AG09319 (cell line): ENCODE measurements around the gene CDH4.

Experiments used
- DNase-seq: peaks from one replicate; pipeline ENCODE4 v3.0.0-alpha.2; 2010; ENCODE audit warnings: low read depth; ENCODE audit errors: extremely low read depth
- TF ChIP-seq, protein P1 (sequence below): IDR thresholded peaks from 2 replicates; pipeline ENCODE4 v1.5.1; 2011; ENCODE audit warnings: low read depth, mild to moderate bottlenecking, inconsistent platforms, low read length, moderate library complexity

CDH4 gene

DNA sequence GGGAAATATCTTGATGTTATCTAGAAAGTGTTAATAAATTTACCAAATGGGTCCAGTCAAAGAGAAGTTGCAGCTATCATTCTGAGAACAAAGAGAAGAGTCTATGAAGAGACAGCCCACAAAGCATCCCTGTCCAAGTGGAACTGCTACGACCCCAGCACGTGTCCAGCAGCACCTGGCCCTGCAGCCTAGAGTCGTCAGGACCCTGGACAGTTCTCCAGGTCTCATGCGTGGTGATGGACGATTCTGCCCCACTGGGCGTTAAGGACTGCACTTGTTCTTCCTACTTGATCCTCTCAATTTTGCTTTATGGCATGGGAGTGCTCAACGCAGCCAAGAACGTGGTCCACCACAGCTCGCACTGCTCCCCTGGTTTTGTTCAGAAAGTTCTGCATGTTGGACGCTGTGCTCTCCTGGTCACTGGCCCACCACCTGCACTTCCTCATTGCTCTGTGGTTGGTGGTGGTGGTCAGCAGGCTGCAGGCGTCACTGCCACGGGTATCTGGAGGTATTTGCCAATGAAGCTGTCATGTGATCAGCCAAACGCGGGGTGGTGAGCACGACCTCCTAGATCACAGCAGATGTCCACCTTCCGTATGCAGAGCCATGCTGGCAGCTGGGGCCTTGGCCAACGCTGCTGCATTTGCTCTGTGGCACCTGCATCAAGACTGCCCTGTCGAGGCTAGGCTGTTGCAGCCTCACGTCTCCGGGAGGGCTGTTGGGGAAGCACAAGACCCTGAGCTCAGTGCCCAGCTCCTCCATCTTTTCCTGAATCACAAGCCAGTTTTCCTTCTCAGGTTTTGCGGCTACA, 356.4 kb downstream of the CDH4 start:
- TF ChIP-seq, protein P1, sequence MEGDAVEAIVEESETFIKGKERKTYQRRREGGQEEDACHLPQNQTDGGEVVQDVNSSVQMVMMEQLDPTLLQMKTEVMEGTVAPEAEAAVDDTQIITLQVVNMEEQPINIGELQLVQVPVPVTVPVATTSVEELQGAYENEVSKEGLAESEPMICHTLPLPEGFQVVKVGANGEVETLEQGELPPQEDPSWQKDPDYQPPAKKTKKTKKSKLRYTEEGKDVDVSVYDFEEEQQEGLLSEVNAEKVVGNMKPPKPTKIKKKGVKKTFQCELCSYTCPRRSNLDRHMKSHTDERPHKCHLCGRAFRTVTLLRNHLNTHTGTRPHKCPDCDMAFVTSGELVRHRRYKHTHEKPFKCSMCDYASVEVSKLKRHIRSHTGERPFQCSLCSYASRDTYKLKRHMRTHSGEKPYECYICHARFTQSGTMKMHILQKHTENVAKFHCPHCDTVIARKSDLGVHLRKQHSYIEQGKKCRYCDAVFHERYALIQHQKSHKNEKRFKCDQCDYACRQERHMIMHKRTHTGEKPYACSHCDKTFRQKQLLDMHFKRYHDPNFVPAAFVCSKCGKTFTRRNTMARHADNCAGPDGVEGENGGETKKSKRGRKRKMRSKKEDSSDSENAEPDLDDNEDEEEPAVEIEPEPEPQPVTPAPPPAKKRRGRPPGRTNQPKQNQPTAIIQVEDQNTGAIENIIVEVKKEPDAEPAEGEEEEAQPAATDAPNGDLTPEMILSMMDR, result no peak
- no peak for DNase-seq

GRCh38 chr20:61609461-61609860, 357.4 kb downstream of the CDH4 start:
- TF ChIP-seq, protein P1, result no peak
- DNase-seq, result no peak

- DNase-seq, result no peak
- TF ChIP-seq, protein P1, result no peak
Observed at GRCh38 chr20:61611401-61612180, 359.5 kb downstream of the CDH4 start.

DNA sequence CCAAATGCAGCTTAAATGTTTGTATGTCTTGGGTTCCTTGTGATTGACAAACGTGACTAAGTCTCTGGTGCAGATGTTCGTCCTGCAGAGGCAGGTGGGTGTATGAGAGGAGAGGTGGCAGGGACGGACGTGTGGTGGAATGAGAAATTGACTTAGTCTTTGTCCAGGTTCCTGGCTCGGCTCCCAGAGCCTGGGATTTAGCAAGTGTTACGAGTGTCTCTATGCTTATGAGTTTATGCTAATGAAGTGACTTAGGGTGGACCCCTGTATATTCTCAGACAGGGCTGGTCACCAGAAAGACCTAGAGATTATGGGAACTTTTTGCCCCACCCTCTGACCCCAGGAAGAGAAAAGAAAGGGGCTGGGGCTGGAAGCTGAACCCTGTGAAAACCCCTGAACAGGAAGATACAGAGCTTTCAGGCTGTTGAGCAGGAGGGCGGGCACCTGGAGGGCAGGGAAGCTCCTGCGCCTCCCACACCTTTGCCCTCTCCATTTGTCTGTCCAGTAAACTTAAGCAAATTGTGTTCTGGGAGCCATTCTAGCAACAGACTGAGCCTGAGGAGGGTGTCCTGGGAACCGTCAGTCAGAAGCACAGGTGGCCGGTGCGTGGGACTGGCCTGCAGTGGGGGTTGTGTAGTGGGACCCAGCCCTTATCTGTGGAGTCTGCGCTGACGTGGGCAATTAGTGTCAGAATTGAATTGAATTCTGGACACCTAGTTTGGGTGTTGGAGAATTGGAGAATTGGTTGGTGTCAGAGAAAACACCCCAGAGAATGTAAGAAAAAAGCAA, 362.1 kb downstream of the CDH4 start:
- DNase-seq, result no peak
- TF ChIP-seq, protein P1, result no peak

GRCh38 chr20:61614706-61615100, 362.6 kb downstream of the CDH4 start:
- TF ChIP-seq, protein P1, result no peak
- DNase-seq, result no peak

GRCh38 chr20:61615806-61616205, 363.7 kb downstream of the CDH4 start:
- TF ChIP-seq, protein P1, result no peak
- DNase-seq, result no peak
